Neural cell (in vitro differentiated cells): ENCODE measurements around the gene MMADHC. TPM values are rescaled to one million over a fixed set of nuclear protein-coding genes. Genes with fewer than 3 reads are reported as not detected.

Experiments
- H2AFZ ChIP-seq: fragments of 200-600, 300-800 bp; sonication (generic), shearing (Covaris generic); 2 replicates; pipeline ENCODE4 v1.6.0; 2014; ENCODE audit warnings: low read depth, mild to moderate bottlenecking, antibody characterized with exemption, low read length, moderate library complexity
- H3F3A ChIP-seq: fragments of 200-600 bp; shearing (Covaris generic); 2 replicates; pipeline ENCODE4 v1.6.1; 2016; ENCODE audit warnings: mild to moderate bottlenecking, moderate library complexity, mixed read lengths, antibody characterized with exemption, low read length; ENCODE audit not compliant: insufficient read depth, poor library complexity, severe bottlenecking
- H3K27ac ChIP-seq: fragments of 200-600, 300-800 bp; sonication (generic), shearing (Covaris generic); 2 replicates; pipeline ENCODE4 v1.5.1; 2014; ENCODE audit warnings: mild to moderate bottlenecking, low read length, moderate library complexity
- H3K27me3 ChIP-seq: fragments of 300-800, 200-600 bp; sonication (generic), shearing (Covaris generic); 2 replicates; pipeline ENCODE4 v1.6.0; 2014; ENCODE audit warnings: mild to moderate bottlenecking, low read depth, low read length, moderate library complexity; ENCODE audit not compliant: insufficient read depth
- H3K36me3 ChIP-seq: fragments of 300-800, 200-600 bp; sonication (generic), shearing (Covaris generic); 2 replicates; pipeline ENCODE4 v1.5.1; 2014; ENCODE audit warnings: mild to moderate bottlenecking, antibody characterized with exemption, low read length, moderate library complexity; ENCODE audit not compliant: insufficient read depth
- H3K4me2 ChIP-seq: fragments of 300-800, 200-600 bp; sonication (generic), shearing (Covaris generic); 2 replicates; pipeline ENCODE4 v1.6.0; 2014; ENCODE audit warnings: mild to moderate bottlenecking, low read length
- H3K4me3 ChIP-seq: fragments of 300-800, 200-600 bp; sonication (generic), shearing (Covaris generic); 2 replicates; pipeline ENCODE4 v1.5.1; 2014; ENCODE audit warnings: mild to moderate bottlenecking, low read length, moderate library complexity
- H3K79me2 ChIP-seq: fragments of 200-600 bp; shearing (Covaris generic); replicated peaks from 2 replicates; pipeline ENCODE4 v1.6.0; 2014; ENCODE audit warnings: mild to moderate bottlenecking, low read length, moderate library complexity; ENCODE audit not compliant: insufficient read depth
- H3K9ac ChIP-seq: fragments of 300-800, 200-600 bp; sonication (generic), shearing (Covaris generic); 2 replicates; pipeline ENCODE4 v1.6.1; 2016; ENCODE audit warnings: mild to moderate bottlenecking, low read length, mixed read lengths
- H3K9me2 ChIP-seq: fragments of 200-600 bp; shearing (Covaris generic); 2 replicates; pipeline ENCODE4 v1.6.1; 2016; ENCODE audit warnings: mild to moderate bottlenecking, low read length, mixed read lengths; ENCODE audit not compliant: insufficient read depth
- H3K9me3 ChIP-seq: fragments of 200-600, 300-800 bp; sonication (generic), shearing (Covaris generic); 2 replicates; pipeline ENCODE4 v1.6.1; 2016; ENCODE audit warnings: mild to moderate bottlenecking, mixed run types, low read length, moderate library complexity, mixed read lengths
- H4K20me1 ChIP-seq: fragments of 200-600 bp; shearing (Covaris generic); 2 replicates; pipeline ENCODE4 v1.6.1; 2016; ENCODE audit warnings: mild to moderate bottlenecking, mixed run types; ENCODE audit not compliant: insufficient read depth
- EP300 ChIP-seq: fragments of 450-650 bp; conservative IDR thresholded peaks from 2 replicates; pipeline ENCODE4 v1.6.1; 2014; ENCODE audit warnings: antibody characterized with exemption, mild to moderate bottlenecking, moderate library complexity; ENCODE audit not compliant: poor library complexity, severe bottlenecking
- EZH2 ChIP-seq: fragments of 200-600, 300-800 bp; shearing (Covaris generic), sonication (generic); IDR thresholded peaks from 2 replicates; pipeline ENCODE4 v1.6.1; 2014; ENCODE audit warnings: antibody characterized with exemption, low read length, borderline replicate concordance, mild to moderate bottlenecking; ENCODE audit not compliant: insufficient read depth, poor library complexity, severe bottlenecking
- MXI1 ChIP-seq: fragments of 450-650 bp; conservative IDR thresholded peaks from 2 replicates; pipeline ENCODE4 v1.6.1; 2014; ENCODE audit warnings: antibody characterized with exemption, mild to moderate bottlenecking; ENCODE audit not compliant: poor library complexity, severe bottlenecking
- POLR2AphosphoS5 ChIP-seq: IDR thresholded peaks from 2 replicates; pipeline ENCODE4 v1.6.1; 2012
- RAD21 ChIP-seq: fragments of 450-650 bp; conservative IDR thresholded peaks from 2 replicates; pipeline ENCODE4 v1.6.1; 2014; ENCODE audit warnings: antibody characterized with exemption, mild to moderate bottlenecking, moderate library complexity
- SMC3 ChIP-seq: fragments of 450-650 bp; conservative IDR thresholded peaks from 2 replicates; pipeline ENCODE4 v1.6.1; 2014; ENCODE audit warnings: antibody characterized with exemption, mild to moderate bottlenecking, moderate library complexity; ENCODE audit not compliant: poor library complexity
- TAF1 ChIP-seq: IDR thresholded peaks from 2 replicates; pipeline ENCODE4 v1.6.1; 2012; ENCODE audit warnings: low read depth
- polyA plus RNA-seq: library from polyadenylated mRNA; depleted of rRNA; stranded (reverse); fragments of >200 nt; gene quantifications from 2 replicates; pipeline ENCODE4 v1.2.3, GENCODE V29; 2014
- TF ChIP-seq, protein P1 (sequence below): IDR thresholded peaks from 2 replicates; pipeline ENCODE4 v1.6.1; 2012; ENCODE audit warnings: borderline replicate concordance
- TF ChIP-seq, protein P2 (sequence below): fragments of 450-650 bp; IDR thresholded peaks from 2 replicates; pipeline ENCODE4 v1.5.1; 2014; ENCODE audit warnings: antibody characterized with exemption, mild to moderate bottlenecking, moderate library complexity; ENCODE audit not compliant: poor library complexity, severe bottlenecking

Gene MMADHC
- polyA plus RNA-seq, 1 donor from 2014 or later, result 250 TPM

DNA sequence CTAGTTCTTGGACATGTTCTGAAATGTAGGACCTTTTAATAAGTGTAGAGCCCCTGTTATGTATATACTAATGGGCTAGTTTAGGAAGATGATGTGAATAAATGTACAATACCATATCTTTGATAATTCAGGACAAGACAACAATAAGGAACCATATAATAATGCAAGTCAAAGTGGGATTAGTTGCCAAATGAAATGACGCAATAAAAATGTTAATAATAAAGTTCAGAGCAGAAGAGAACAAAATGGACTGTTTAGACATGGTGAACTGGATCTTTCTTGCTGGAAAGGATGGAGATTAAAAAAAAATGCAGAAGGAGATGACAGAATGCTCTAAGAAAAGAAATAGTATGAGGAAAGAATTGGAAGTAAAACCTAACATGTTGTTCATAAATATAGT is 43.7 kb downstream of the MMADHC start:
- H3F3A ChIP-seq, result no peaks in the 10 kb centered on the region
- no peaks in the 10 kb centered on the region for H3K79me2 ChIP-seq
- no peak overlapping the region for H2AFZ ChIP-seq
- no peaks in the 10 kb centered on the region for H3K36me3 ChIP-seq
- TF ChIP-seq EZH2 (no peak), SMC3 (no peak), TAF1 (no peak), EP300 (no peak), MXI1 (no peak), POLR2AphosphoS5 (no peak), RAD21 (no peak)
- TF ChIP-seq, protein P1, sequence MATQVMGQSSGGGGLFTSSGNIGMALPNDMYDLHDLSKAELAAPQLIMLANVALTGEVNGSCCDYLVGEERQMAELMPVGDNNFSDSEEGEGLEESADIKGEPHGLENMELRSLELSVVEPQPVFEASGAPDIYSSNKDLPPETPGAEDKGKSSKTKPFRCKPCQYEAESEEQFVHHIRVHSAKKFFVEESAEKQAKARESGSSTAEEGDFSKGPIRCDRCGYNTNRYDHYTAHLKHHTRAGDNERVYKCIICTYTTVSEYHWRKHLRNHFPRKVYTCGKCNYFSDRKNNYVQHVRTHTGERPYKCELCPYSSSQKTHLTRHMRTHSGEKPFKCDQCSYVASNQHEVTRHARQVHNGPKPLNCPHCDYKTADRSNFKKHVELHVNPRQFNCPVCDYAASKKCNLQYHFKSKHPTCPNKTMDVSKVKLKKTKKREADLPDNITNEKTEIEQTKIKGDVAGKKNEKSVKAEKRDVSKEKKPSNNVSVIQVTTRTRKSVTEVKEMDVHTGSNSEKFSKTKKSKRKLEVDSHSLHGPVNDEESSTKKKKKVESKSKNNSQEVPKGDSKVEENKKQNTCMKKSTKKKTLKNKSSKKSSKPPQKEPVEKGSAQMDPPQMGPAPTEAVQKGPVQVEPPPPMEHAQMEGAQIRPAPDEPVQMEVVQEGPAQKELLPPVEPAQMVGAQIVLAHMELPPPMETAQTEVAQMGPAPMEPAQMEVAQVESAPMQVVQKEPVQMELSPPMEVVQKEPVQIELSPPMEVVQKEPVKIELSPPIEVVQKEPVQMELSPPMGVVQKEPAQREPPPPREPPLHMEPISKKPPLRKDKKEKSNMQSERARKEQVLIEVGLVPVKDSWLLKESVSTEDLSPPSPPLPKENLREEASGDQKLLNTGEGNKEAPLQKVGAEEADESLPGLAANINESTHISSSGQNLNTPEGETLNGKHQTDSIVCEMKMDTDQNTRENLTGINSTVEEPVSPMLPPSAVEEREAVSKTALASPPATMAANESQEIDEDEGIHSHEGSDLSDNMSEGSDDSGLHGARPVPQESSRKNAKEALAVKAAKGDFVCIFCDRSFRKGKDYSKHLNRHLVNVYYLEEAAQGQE, result no peak
- TF ChIP-seq, protein P2, sequence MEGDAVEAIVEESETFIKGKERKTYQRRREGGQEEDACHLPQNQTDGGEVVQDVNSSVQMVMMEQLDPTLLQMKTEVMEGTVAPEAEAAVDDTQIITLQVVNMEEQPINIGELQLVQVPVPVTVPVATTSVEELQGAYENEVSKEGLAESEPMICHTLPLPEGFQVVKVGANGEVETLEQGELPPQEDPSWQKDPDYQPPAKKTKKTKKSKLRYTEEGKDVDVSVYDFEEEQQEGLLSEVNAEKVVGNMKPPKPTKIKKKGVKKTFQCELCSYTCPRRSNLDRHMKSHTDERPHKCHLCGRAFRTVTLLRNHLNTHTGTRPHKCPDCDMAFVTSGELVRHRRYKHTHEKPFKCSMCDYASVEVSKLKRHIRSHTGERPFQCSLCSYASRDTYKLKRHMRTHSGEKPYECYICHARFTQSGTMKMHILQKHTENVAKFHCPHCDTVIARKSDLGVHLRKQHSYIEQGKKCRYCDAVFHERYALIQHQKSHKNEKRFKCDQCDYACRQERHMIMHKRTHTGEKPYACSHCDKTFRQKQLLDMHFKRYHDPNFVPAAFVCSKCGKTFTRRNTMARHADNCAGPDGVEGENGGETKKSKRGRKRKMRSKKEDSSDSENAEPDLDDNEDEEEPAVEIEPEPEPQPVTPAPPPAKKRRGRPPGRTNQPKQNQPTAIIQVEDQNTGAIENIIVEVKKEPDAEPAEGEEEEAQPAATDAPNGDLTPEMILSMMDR, result no peak
- no peak overlapping the region for H3K4me2 ChIP-seq
- no peaks in the 10 kb centered on the region for H3K9me3 ChIP-seq
- H3K27me3 ChIP-seq, result no peaks in the 10 kb centered on the region
- H3K4me3 ChIP-seq, result no peak overlapping the region
- H3K27ac ChIP-seq, result no peak overlapping the region
- H4K20me1 ChIP-seq, result no peaks in the 10 kb centered on the region
- H3K9me2 ChIP-seq, result no peaks in the 10 kb centered on the region
- no peak overlapping the region for H3K9ac ChIP-seq

DNA sequence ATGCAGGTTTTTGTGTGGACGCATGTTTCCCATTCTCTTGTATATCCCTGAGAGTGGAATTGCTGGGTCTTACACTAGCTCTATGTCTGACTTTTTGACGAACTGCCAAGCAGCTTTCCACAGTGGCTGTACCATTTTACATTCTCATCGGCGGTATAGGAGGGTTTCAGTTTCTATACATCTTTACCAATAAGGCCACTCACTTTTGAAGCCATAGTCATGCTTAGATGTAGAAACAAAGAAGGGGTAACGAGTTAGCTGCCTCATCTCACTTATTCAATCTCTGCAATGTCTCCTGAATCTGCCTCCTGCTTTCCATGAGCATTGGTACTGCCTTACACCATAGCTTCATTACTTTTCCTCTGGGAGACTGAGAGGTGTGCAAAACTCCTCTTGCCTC is 47.4 kb downstream of the MMADHC start:
- Histone ChIP-seq H3K27me3 (no peaks in the 10 kb centered on the region), H4K20me1 (no peaks in the 10 kb centered on the region), H3K79me2 (no peaks in the 10 kb centered on the region), H3K36me3 (no peaks in the 10 kb centered on the region), H3K4me3 (no peak overlapping the region), H3K9ac (no peak overlapping the region), H2AFZ (no peak overlapping the region), H3F3A (no peaks in the 10 kb centered on the region), H3K9me2 (no peaks in the 10 kb centered on the region), H3K9me3 (no peaks in the 10 kb centered on the region), H3K27ac (no peak overlapping the region), H3K4me2 (no peak overlapping the region)
- TF ChIP-seq TAF1 (no peak), SMC3 (no peak), EP300 (no peak)
- TF ChIP-seq, protein P1, result no peak
- TF ChIP-seq, protein P2, result no peak
